ENCODE data around the gene MMP2.

DNA sequence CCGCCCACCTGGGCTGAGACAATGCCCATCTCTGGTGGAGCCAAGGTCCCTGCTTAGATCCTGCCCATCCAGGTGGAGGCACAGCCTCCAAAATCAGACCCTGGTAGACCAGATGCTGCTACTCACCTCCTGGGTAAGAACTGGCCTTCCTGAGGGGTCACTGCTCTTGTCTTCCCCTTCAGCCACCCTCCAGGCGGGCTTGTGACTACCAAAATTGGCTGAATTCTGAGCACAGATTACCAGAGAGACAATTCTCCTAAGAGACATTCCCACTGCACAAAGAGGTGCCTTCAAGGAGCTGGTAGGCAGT lies 10.9 kb downstream of the MMP2 start:
- TF ChIP-seq CREB1 (CRISPR knock-in tag; IDR thresholded peaks at IDR 0.05) (no peak), RORB (CRISPR knock-in tag; IDR thresholded peaks at IDR 0.05) (no peak), NR2C2 (CRISPR knock-in tag; IDR thresholded peaks at IDR 0.05) (no peak)
- TF ChIP-seq, protein P1, sequence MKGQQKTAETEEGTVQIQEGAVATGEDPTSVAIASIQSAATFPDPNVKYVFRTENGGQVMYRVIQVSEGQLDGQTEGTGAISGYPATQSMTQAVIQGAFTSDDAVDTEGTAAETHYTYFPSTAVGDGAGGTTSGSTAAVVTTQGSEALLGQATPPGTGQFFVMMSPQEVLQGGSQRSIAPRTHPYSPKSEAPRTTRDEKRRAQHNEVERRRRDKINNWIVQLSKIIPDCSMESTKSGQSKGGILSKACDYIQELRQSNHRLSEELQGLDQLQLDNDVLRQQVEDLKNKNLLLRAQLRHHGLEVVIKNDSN (CRISPR knock-in tag; IDR thresholded peaks at IDR 0.05) = no peak
- TF ChIP-seq, protein P2, sequence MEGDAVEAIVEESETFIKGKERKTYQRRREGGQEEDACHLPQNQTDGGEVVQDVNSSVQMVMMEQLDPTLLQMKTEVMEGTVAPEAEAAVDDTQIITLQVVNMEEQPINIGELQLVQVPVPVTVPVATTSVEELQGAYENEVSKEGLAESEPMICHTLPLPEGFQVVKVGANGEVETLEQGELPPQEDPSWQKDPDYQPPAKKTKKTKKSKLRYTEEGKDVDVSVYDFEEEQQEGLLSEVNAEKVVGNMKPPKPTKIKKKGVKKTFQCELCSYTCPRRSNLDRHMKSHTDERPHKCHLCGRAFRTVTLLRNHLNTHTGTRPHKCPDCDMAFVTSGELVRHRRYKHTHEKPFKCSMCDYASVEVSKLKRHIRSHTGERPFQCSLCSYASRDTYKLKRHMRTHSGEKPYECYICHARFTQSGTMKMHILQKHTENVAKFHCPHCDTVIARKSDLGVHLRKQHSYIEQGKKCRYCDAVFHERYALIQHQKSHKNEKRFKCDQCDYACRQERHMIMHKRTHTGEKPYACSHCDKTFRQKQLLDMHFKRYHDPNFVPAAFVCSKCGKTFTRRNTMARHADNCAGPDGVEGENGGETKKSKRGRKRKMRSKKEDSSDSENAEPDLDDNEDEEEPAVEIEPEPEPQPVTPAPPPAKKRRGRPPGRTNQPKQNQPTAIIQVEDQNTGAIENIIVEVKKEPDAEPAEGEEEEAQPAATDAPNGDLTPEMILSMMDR (IDR thresholded peaks at IDR 0.05) = no peak

Measured in WTC11 (cell line).